ENCODE results near the gene KLK14.

Gene KLK14

GRCh38 chr19:51121257-51121656 is 38.6 kb upstream of the KLK14 start:
- CTCF ChIA-PET, result interaction anchor here (0.7 kb wide), 1 partner anchor 36 kb away, joined by 3 read pairs; no protein-coding TSS in a partner anchor
- no peak for DNase-seq (ENCODE audit: low spot score)
- TF ChIP-seq CTCF (conservative IDR thresholded peaks at IDR 0.05; ENCODE audit: low read depth), result no peak
- no peak overlapping the region for H3K27ac ChIP-seq
- POLR2A ChIA-PET (ENCODE audit: low non-redundant PET), result no interaction called here

GRCh38 chr19:51120160-51120559 is 37.5 kb upstream of the KLK14 start:
- DNase-seq (ENCODE audit: low spot score), result no peak
- ChIA-PET POLR2A (ENCODE audit: low non-redundant PET) (no interaction called here), CTCF (interaction anchor here (0.6 kb wide), 1 partner anchor 12 kb away, joined by 3 read pairs; no protein-coding TSS in a partner anchor)
- no peak for TF ChIP-seq CTCF (conservative IDR thresholded peaks at IDR 0.05; ENCODE audit: low read depth)
- no peak overlapping the region for H3K27ac ChIP-seq

GRCh38 chr19:51119611-51120010 is 36.9 kb upstream of the KLK14 start:
- no peak for DNase-seq (ENCODE audit: low spot score)
- no peak overlapping the region for H3K27ac ChIP-seq
- CTCF ChIA-PET, result no interaction called here
- no peak for TF ChIP-seq CTCF (conservative IDR thresholded peaks at IDR 0.05; ENCODE audit: low read depth)
- POLR2A ChIA-PET (ENCODE audit: low non-redundant PET), result no interaction called here

GRCh38 chr19:51119101-51119500 is 36.4 kb upstream of the KLK14 start:
- no peak for DNase-seq (ENCODE audit: low spot score)
- no peak overlapping the region for H3K27ac ChIP-seq
- POLR2A ChIA-PET (ENCODE audit: low non-redundant PET), result no interaction called here
- CTCF ChIA-PET, result no interaction called here
- no peak for TF ChIP-seq CTCF (conservative IDR thresholded peaks at IDR 0.05; ENCODE audit: low read depth)

- no peak for DNase-seq (ENCODE audit: low spot score)
- H3K27ac ChIP-seq, result no peak overlapping the region
- no peak for TF ChIP-seq CTCF (conservative IDR thresholded peaks at IDR 0.05; ENCODE audit: low read depth)
- CTCF ChIA-PET, result no interaction called here
- POLR2A ChIA-PET (ENCODE audit: low non-redundant PET), result no interaction called here
Observed at GRCh38 chr19:51116736-51117286, 34.1 kb upstream of the KLK14 start.

- no peak for DNase-seq (ENCODE audit: low spot score)
- H3K27ac ChIP-seq, result no peak overlapping the region
- POLR2A ChIA-PET (ENCODE audit: low non-redundant PET), result no interaction called here
- TF ChIP-seq CTCF (conservative IDR thresholded peaks at IDR 0.05; ENCODE audit: low read depth), result no peak
- CTCF ChIA-PET, result interaction anchor here (0.6 kb wide), 1 partner anchor 410 kb away, joined by 3 read pairs; no protein-coding TSS in a partner anchor
Observed at GRCh38 chr19:51114087-51114729, 31.5 kb upstream of the KLK14 start.

All from RWPE1 (cell line).